ENCODE measurements around the gene NUFIP1. TPM values are rescaled to one million over a fixed set of nuclear protein-coding genes. Genes with fewer than 3 reads are reported as not detected.

Gene NUFIP1
- total RNA-seq, 2 experiments from 2014 or later: 14.1 to 14.4 TPM

DNA sequence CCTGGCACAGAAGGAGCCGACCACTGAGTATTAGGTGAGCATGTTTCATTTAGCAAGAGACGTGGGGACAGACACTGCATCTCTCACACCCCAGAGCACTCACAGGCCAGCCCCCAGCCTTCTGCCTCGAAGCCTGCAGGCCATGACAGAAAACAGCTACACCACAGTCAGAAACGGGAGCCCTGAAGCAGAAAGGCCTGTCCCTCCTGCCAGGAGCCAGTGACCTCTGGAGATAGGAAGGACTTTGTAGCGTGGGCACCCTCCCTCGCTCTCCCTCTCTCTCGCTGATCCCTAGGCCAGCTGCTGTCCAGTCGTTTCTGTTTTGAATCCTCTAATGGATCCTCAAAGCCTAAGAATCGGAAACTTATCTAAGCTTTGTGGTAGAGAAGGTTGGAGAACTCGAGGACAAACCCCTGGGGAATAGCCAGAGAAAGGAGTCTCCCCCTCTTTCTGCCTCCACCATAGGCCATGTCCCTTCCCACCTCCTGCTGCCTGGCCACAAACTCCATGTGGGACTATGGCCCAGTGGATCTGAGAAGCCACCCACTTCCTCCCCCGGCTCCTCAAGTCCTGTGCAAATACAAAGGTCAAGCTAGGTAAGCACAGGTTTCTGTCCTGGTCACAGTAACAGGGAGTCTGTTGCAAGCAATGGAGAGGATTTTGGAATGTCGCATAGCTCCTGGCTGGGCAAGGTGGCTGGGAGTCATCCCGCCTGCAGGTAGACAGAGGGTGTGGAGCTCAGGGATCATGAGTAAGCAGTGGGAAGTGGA is 95.1 kb downstream of the NUFIP1 start:
- no peaks in the 10 kb centered on the region for H3K9me3 Mint-ChIP-seq
- no peak overlapping the region for H3K4me3 Mint-ChIP-seq
- no peak overlapping the region for H3K27ac Mint-ChIP-seq
- no peaks in the 10 kb centered on the region for H3K4me1 Mint-ChIP-seq
- no peaks in the 10 kb centered on the region for H3K27me3 Mint-ChIP-seq
- no peak for DNase-seq
- no peaks in the 10 kb centered on the region for H3K36me3 Mint-ChIP-seq

Other genes with a start within 250 kb of the NUFIP1 start
- gene GPALPP1, start 67 bp upstream of the NUFIP1 start, total RNA-seq: 10 to 100 TPM; 29.1 to 32.2 TPM
- 10 to 100 TPM; 31.2 to 32.4 TPM for gene GTF2F2, start 131.0 kb upstream of the NUFIP1 start, total RNA-seq
- not detected for gene KCTD4, start 211.6 kb upstream of the NUFIP1 start, total RNA-seq